Neural cell (in vitro differentiated cells): ENCODE data around the gene GAGE12J.

Experiments used
- CTCF ChIP-seq: fragments of 450-650 bp; IDR thresholded peaks from 2 replicates; pipeline ENCODE4 v1.5.1; 2014; ENCODE audit warnings: antibody characterized with exemption, mild to moderate bottlenecking, moderate library complexity; ENCODE audit not compliant: poor library complexity, severe bottlenecking
- EZH2 ChIP-seq: fragments of 200-600, 300-800 bp; shearing (Covaris generic), sonication (generic); IDR thresholded peaks from 2 replicates; pipeline ENCODE4 v1.6.1; 2014; ENCODE audit warnings: antibody characterized with exemption, low read length, borderline replicate concordance, mild to moderate bottlenecking; ENCODE audit not compliant: insufficient read depth, poor library complexity, severe bottlenecking
- POLR2AphosphoS5 ChIP-seq: IDR thresholded peaks from 2 replicates; pipeline ENCODE4 v1.6.1; 2012
- SMC3 ChIP-seq: fragments of 450-650 bp; conservative IDR thresholded peaks from 2 replicates; pipeline ENCODE4 v1.6.1; 2014; ENCODE audit warnings: antibody characterized with exemption, mild to moderate bottlenecking, moderate library complexity; ENCODE audit not compliant: poor library complexity

DNA sequence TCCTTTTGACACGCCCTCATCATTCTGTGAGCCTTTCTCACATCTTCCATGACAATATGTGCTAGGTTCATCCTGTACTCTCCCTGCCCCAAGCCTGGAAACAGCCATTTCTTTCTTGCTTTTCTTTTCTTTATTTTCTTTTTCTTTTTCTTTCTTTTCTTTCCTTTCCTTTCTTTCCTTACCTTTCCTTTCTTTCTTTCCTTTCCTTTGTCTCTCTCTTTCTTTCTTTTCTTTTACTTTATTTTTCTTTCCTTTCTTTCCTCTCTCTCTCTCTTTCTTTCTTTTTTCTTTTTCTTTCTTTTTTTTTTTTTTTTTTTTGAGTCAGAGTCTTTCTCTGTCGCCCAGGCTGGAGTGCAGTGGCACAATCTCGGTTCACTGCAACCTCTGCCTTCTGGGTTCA lies 37.6 kb upstream of the GAGE12J start:
- TF ChIP-seq CTCF (no peak), POLR2AphosphoS5 (no peak), SMC3 (no peak), EZH2 (no peak)
